Right lobe of liver (tissue), 6 donors: ENCODE measurements around the gene BCR. TPM values are rescaled to one million over a fixed set of nuclear protein-coding genes. Genes with fewer than 3 reads are reported as not detected.

Source experiments
- ATAC-seq, 4 donors: fragments of 200-7000 bp; cut with Tn5 transposase; one replicate each; pipeline ENCODE4 v1.9.1; 2020; ENCODE audit warnings: mild to moderate bottlenecking in 4 of 4, moderate library complexity in 4 of 4
- DNase-seq, 3 donors: peaks; one replicate each; pipeline ENCODE4 v3.0.0-alpha.2; 2020
- H3K27ac ChIP-seq, 3 donors: fragments of 200-600 bp; one replicate each; pipeline ENCODE4 v1.8.0; 2022
- H3K27me3 ChIP-seq, 2 donors: fragments of 200-600 bp; one replicate each; pipeline ENCODE4 v1.8.0; 2022
- H3K36me3 ChIP-seq, 4 donors: fragments of 200-600 bp; sonication (generic) in 1 of 4; one replicate each; pipeline versions ENCODE4 v1.5.1 to v1.8.0; 2017 to 2022; ENCODE audit warnings: control low read depth in 1 of 4
- H3K4me1 ChIP-seq, 4 donors: fragments of 200-600 bp; sonication (generic) in 1 of 4; one replicate each; pipeline versions ENCODE4 v1.5.1 to v1.8.0; 2017 to 2022; ENCODE audit warnings: control low read depth in 1 of 4
- H3K4me3 ChIP-seq, 3 donors: fragments of 200-600 bp; one replicate each; pipeline ENCODE4 v1.8.0; 2022
- H3K9me3 ChIP-seq, 4 donors: fragments of 200-600 bp; sonication (generic) in 1 of 4; one replicate each; pipeline versions ENCODE4 v1.5.1 to v1.8.0; 2017 to 2022; ENCODE audit warnings: control low read depth in 1 of 4
- POLR2A ChIP-seq: fragments of 450-650 bp; IDR thresholded peaks from one replicate; pipeline ENCODE4 v1.6.1; 2017; ENCODE audit warnings: antibody characterized with exemption, mild to moderate bottlenecking
- WGBS: methylation state at CpG from one replicate; pipeline ENCODE4 v1.1.6; 2018; ENCODE audit warnings: low coverage, low lambda C conversion rate; ENCODE audit not compliant: insufficient coverage; ENCODE audit errors: missing lambda C conversion rate; 5-methylcytosine and 5-hydroxymethylcytosine counted together
- intact Hi-C, 2 donors: fragments of 100-400 bp; cut with DNase I; formaldehyde crosslinking; loops; one replicate each; pipeline versions ENCODE4 v1.11.2 to v1.14.1; 2022
- total RNA-seq, 6 experiments: library from RNA; depleted of rRNA in 2 of 6; stranded (reverse); fragments of >200 nt in 2 of 6; fragmentation: NEBNext Ultra II Directional in 3 of 6; extraction: Animal tissue kit (Norgen Biotek cat#: 25700) in 3 of 6; gene quantifications; one replicate each; pipeline versions ENCODE4 v1.1.0 to v1.2.4, GENCODE V29; 2016 to 2023
- TF ChIP-seq, protein P1 (sequence below), 4 donors: fragments of 200-600 bp in 3 of 4; fragments of 450-650 bp in 1 of 4; IDR thresholded peaks; one replicate each; pipeline versions ENCODE4 v1.5.1 to v1.8.0; 2016 to 2022; ENCODE audit warnings: antibody characterized with exemption in 4 of 4, mild to moderate bottlenecking in 2 of 4
- donor health status: DM: no; HTN: yes; CAD: no.
- donor health status: DM: no; HTN: no; CAD: no.
- donor health status: DM: no; HTN: no; CAD: no.
- donor health status: DM: no; HTN: yes; CAD: no.
- donor health status: DM: no; HTN: yes; CAD: no.

BCR gene
- total RNA-seq, 6 experiments from 2014 or later, result 22.7 to 28.8 (median 24.3) TPM

DNA sequence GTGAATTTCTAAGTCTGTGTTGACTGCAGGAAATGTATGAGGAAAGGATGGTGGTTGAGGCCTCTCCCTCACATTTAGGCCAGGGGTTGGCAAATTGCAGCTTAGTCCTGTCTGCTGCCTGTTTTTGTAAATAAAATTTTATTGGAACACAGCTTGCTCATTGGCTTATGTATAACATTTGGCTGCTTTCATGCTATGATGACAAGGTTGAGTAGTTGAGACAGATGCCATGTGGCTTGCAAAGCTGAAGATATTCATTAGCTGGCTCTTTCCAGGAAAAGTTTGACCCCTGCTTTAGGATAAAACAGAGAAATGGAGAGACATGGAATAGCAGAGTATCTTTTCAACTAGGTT, 46.2 kb downstream of the BCR start:
- Histone ChIP-seq H3K27me3 (no peaks in the 10 kb centered on the region), H3K27ac (no peak overlapping the region), H3K9me3 (no peaks in the 10 kb centered on the region), H3K36me3 (peaks cover 0 to 3% (median 0%) of the 10 kb centered on the region in 4 donors), H3K4me1 (peaks cover 0 to 30% (median 15%) of the 10 kb centered on the region in 4 donors), H3K4me3 (no peak overlapping the region)
- no peak for TF ChIP-seq POLR2A
- TF ChIP-seq, protein P1, sequence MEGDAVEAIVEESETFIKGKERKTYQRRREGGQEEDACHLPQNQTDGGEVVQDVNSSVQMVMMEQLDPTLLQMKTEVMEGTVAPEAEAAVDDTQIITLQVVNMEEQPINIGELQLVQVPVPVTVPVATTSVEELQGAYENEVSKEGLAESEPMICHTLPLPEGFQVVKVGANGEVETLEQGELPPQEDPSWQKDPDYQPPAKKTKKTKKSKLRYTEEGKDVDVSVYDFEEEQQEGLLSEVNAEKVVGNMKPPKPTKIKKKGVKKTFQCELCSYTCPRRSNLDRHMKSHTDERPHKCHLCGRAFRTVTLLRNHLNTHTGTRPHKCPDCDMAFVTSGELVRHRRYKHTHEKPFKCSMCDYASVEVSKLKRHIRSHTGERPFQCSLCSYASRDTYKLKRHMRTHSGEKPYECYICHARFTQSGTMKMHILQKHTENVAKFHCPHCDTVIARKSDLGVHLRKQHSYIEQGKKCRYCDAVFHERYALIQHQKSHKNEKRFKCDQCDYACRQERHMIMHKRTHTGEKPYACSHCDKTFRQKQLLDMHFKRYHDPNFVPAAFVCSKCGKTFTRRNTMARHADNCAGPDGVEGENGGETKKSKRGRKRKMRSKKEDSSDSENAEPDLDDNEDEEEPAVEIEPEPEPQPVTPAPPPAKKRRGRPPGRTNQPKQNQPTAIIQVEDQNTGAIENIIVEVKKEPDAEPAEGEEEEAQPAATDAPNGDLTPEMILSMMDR (IDR thresholded peaks at IDR 0.05), result no peak
- ATAC-seq (no peak), DNase-seq (no peak)
- intact Hi-C loops, result no loop called here

DNA sequence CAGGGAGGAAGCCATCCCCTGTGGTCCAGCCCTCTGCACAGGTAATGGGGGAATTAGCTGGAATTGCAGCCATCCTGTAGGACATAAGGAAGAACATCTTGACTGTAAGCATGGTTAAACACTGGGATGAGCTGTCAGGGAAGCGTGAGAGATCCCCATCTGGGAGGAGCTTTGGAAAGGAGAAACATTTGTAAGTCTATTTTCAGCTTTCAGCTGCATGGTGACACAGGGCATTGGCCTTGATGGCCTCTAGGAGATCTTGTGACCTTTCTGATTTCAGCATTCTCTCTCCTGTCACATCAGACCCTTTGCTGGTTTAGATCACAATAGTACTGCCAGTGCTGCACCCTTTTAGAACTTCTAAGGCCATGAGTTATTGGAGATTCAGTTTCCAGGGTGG, 47.1 kb downstream of the BCR start:
- Histone ChIP-seq H3K4me3 (no peak overlapping the region), H3K4me1 (peaks cover 0 to 30% (median 14%) of the 10 kb centered on the region in 4 donors), H3K9me3 (no peaks in the 10 kb centered on the region), H3K27ac (peak overlapping the region in 1 of 3 donors; percentile 9), H3K27me3 (no peaks in the 10 kb centered on the region), H3K36me3 (peaks cover 0 to 3% (median 0%) of the 10 kb centered on the region in 4 donors)
- ATAC-seq (peak in 3 of 4 donors; percentile 4 to 68 (median 52)), DNase-seq (no peak)
- WGBS, result no CpG with 5 or more reads among the region's 1 CpG
- no peak for TF ChIP-seq POLR2A
- TF ChIP-seq, protein P1 (IDR thresholded peaks at IDR 0.05), result no peak
- intact Hi-C loops, result no loop called here

DNA sequence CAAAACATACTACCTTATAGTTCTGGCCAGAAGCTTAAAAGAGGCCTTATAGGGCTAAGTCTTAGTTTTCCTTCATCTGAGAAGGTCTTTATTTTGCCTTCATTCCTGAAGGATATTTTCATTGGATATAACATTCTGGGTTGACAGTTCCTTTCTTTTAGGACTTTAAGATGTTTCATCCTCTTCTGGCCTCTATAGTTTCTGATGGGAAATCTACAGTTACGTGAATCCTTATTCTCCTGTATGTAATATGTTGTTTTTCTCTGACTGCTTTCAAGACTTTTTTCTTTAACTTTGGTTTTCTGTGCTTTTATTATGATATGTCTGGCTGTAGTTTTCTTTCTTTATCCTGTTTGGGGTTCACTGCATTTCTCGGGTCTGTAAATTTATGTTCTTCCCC, 48.2 kb downstream of the BCR start:
- TF ChIP-seq POLR2A, result no peak
- TF ChIP-seq, protein P1 (IDR thresholded peaks at IDR 0.05), result no peak
- Histone ChIP-seq H3K27me3 (no peaks in the 10 kb centered on the region), H3K36me3 (peaks cover 0 to 3% (median 0%) of the 10 kb centered on the region in 4 donors), H3K4me1 (peaks cover 0 to 21% (median 9%) of the 10 kb centered on the region in 4 donors), H3K4me3 (no peak overlapping the region), H3K9me3 (no peaks in the 10 kb centered on the region), H3K27ac (no peak overlapping the region)
- intact Hi-C loops, result no loop called here
- no peak for ATAC-seq
- no peak for DNase-seq
- 95% methylated on average over 2 of the region's 2 CpGs for WGBS

DNA sequence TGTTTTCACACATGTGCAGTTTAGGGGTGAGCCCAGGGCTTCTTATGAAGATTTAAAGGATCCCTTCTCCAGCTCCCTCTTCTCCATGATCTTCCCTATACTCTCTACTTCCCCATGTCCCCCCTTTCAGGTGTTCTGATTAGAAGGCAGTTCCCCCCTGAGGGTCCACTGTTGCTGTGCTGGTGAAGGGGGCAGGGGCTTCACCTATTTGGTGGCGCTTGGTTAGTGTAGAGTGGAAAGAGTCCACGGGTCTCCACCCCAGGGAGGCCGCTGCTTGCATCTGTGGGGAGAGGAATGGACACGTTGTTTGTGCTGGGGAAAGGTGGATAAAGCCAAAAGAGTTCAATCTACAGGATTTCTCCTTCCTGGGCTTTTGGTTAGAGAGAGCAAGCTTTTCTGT, 49.3 kb downstream of the BCR start:
- H3K36me3 ChIP-seq, result peaks cover 0 to 3% (median 0%) of the 10 kb centered on the region in 4 donors
- DNase-seq (no peak), ATAC-seq (no peak)
- H3K4me1 ChIP-seq, result peaks cover 0 to 12% (median 5%) of the 10 kb centered on the region in 4 donors
- intact Hi-C loops, result no loop called here
- no peak for TF ChIP-seq POLR2A
- TF ChIP-seq, protein P1 (IDR thresholded peaks at IDR 0.05), result no peak
- WGBS, result 81% methylated on average over 2 of the region's 4 CpGs
- H3K27me3 ChIP-seq, result no peaks in the 10 kb centered on the region
- H3K27ac ChIP-seq, result no peak overlapping the region
- H3K4me3 ChIP-seq, result no peak overlapping the region
- no peaks in the 10 kb centered on the region for H3K9me3 ChIP-seq
